Measurements from ENCODE around the gene TET2. TPM values are rescaled to one million over a fixed set of nuclear protein-coding genes. Genes with fewer than 3 reads are reported as not detected.

Gene TET2
- total RNA-seq, 4 donors from 2014 or later = 30.3 to 57.6 (median 38.8) TPM

DNA sequence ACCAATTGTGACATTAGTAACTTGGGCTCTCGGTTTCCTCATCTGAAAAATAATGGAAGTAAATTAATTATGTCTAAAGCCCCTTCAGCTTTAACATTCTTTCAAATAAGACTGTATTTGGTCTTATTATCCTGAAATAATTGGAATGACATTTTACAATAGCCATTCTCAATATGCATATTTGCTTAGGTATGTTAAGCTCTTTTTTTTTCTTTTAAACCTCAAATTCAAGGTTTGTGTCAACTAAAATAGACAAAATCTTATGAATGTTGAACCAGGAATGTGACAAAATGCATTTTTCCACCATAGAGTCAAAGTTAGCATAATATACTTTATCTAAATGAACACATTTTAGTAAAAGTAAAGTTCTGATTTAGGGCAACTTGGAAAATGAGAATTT lies 34.4 kb upstream of the TET2 start:
- TF ChIP-seq POLR2A (IDR thresholded peaks at IDR 0.05) = no peak
- TF ChIP-seq, protein P1, sequence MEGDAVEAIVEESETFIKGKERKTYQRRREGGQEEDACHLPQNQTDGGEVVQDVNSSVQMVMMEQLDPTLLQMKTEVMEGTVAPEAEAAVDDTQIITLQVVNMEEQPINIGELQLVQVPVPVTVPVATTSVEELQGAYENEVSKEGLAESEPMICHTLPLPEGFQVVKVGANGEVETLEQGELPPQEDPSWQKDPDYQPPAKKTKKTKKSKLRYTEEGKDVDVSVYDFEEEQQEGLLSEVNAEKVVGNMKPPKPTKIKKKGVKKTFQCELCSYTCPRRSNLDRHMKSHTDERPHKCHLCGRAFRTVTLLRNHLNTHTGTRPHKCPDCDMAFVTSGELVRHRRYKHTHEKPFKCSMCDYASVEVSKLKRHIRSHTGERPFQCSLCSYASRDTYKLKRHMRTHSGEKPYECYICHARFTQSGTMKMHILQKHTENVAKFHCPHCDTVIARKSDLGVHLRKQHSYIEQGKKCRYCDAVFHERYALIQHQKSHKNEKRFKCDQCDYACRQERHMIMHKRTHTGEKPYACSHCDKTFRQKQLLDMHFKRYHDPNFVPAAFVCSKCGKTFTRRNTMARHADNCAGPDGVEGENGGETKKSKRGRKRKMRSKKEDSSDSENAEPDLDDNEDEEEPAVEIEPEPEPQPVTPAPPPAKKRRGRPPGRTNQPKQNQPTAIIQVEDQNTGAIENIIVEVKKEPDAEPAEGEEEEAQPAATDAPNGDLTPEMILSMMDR (IDR thresholded peaks at IDR 0.05) = no peak
- H3K36me3 ChIP-seq = no peaks in the 10 kb centered on the region
- H3K4me1 ChIP-seq = no peaks in the 10 kb centered on the region
- H3K27ac ChIP-seq = no peak overlapping the region
- no peak overlapping the region for H3K4me3 ChIP-seq
- H3K9me3 ChIP-seq = no peaks in the 10 kb centered on the region
- DNase-seq = no peak
- no peaks in the 10 kb centered on the region for H3K27me3 ChIP-seq

DNA sequence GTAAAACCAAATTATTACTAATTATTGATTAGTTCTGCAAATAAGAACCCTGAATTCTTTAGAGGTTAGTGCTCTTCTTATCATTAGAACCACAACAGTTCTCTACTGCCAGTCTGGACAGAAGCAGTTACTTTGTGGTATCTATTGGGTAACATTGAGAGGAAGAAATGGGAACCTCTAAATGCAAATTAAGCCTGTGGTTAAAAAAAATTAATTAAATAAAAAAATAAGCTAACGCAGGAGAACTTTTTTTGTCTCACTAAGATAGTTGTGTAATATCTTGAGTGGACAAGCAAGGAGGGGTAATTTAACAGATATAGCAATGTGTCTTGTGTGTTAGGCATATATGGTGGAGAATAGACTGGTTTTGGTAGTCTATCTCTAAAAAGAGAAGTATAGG lies 32.9 kb upstream of the TET2 start:
- no peaks in the 10 kb centered on the region for H3K27me3 ChIP-seq
- TF ChIP-seq POLR2A (IDR thresholded peaks at IDR 0.05) = no peak
- TF ChIP-seq, protein P1 (IDR thresholded peaks at IDR 0.05) = no peak
- no peak overlapping the region for H3K4me3 ChIP-seq
- no peak overlapping the region for H3K27ac ChIP-seq
- no peaks in the 10 kb centered on the region for H3K36me3 ChIP-seq
- no peak for DNase-seq
- no peaks in the 10 kb centered on the region for H3K9me3 ChIP-seq
- no peaks in the 10 kb centered on the region for H3K4me1 ChIP-seq

DNA sequence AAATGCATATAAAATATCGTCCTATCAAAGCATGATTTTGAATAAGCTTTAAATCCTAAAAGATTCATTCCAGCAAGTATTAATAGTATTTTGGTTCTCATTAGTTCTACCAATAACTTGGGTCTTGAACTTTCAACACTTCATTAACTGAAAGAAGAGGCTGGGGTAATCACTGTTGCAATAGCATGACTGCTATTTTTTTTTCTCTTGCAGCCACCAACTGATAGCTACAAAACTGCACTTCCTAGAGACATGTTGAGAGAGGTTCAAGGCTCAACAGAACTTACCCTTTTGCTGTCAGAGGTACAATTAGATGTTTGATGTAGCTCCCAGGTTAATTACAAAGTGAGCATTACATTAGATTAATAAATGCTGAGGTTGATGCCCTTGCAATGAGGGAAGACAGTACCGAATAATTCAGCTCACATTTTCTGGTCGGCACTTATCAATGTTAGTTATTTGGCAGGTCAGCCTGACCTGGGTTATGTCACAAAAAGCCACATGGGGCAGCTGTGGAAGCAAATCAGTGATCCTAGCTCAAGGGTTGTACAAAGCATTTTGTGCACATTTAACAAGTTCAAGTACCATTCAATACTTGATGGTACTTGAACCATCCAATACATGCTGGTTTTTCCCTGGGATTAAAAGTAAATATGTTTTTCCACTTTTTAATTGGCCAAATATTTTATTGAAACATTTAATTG lies 29.9 kb upstream of the TET2 start:
- no peak overlapping the region for H3K4me3 ChIP-seq
- TF ChIP-seq, protein P1 (IDR thresholded peaks at IDR 0.05) = no peak
- H3K27ac ChIP-seq = no peak overlapping the region
- no peaks in the 10 kb centered on the region for H3K9me3 ChIP-seq
- H3K36me3 ChIP-seq = no peaks in the 10 kb centered on the region
- no peaks in the 10 kb centered on the region for H3K27me3 ChIP-seq
- no peak for DNase-seq
- H3K4me1 ChIP-seq = no peaks in the 10 kb centered on the region

DNA sequence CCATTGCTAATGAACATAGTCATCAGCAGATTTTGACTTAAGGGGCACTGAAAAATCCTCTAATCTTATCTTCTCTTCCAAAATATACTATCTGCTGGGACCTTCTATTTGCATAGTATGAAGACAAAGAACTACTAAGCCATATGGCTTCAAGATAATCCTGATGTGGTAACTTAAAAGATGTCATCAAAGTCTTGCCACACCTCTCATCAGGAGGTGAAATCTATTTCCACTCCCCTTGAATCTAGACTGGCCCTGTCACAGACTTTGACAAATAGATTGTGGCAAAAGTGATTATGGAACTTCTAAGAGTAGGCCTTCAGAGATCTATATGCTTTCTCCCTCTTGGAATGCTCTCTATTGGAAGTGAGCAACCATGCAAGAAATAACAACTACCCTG lies 27.3 kb upstream of the TET2 start:
- TF ChIP-seq POLR2A (IDR thresholded peaks at IDR 0.05) = no peak
- TF ChIP-seq, protein P1 (IDR thresholded peaks at IDR 0.05) = no peak
- no peak overlapping the region for H3K4me3 ChIP-seq
- H3K4me1 ChIP-seq = no peaks in the 10 kb centered on the region
- DNase-seq = no peak
- no peak overlapping the region for H3K27ac ChIP-seq
- no peaks in the 10 kb centered on the region for H3K27me3 ChIP-seq
- H3K36me3 ChIP-seq = no peaks in the 10 kb centered on the region
- H3K9me3 ChIP-seq = no peaks in the 10 kb centered on the region

DNA sequence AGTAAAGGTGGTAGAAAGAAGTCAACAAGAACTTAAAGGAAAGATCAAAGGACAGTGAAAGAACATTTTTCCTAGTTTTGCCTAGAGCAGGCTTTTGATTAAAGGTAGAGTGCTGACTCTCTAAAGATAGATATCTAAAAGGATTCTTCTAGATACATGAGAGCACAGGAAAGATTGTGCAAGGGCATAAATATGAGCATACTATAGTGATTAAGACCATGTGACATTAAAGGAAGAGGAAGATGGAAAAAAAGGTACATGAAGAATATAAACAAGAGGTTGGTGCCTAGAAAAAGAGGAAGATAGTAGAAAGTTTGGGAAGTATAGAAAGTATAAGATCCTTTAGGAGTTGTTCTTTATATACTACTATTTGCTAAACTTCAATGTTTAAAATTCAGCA lies 26.1 kb upstream of the TET2 start:
- Histone ChIP-seq H3K4me3 (no peak overlapping the region), H3K27me3 (no peaks in the 10 kb centered on the region), H3K4me1 (no peaks in the 10 kb centered on the region), H3K36me3 (no peaks in the 10 kb centered on the region), H3K27ac (no peak overlapping the region), H3K9me3 (no peaks in the 10 kb centered on the region)
- no peak for DNase-seq
- TF ChIP-seq, protein P1 (IDR thresholded peaks at IDR 0.05) = no peak
- TF ChIP-seq POLR2A (IDR thresholded peaks at IDR 0.05) = no peak

DNA sequence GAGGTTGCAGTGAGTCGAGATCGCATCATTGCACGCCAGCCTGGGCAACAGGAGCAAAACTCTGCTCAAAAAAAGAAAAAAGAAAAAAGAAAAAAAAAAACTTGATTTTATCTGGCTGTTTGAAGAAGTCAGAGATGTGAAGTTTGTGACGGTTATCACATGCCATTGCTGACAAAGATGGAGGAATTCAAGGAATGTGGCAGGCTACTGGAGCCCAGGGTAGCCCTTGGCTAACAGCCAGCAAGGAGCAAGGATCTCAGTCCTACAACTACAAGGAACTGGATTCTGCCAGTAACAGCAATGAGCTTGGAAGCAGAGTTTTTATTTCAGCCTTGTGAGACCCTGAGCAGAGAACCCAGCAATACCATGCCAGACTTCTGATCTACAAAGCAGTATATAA lies 24.3 kb upstream of the TET2 start:
- no peaks in the 10 kb centered on the region for H3K36me3 ChIP-seq
- DNase-seq = no peak
- no peak overlapping the region for H3K27ac ChIP-seq
- no peaks in the 10 kb centered on the region for H3K9me3 ChIP-seq
- no peak overlapping the region for H3K4me3 ChIP-seq
- TF ChIP-seq, protein P1 (IDR thresholded peaks at IDR 0.05) = no peak
- no peak for TF ChIP-seq POLR2A (IDR thresholded peaks at IDR 0.05)
- H3K4me1 ChIP-seq = no peaks in the 10 kb centered on the region
- no peaks in the 10 kb centered on the region for H3K27me3 ChIP-seq
